Thymus (tissue), 14 donors: ENCODE results near the gene PIK3R5. TPM values are rescaled to one million over a fixed set of nuclear protein-coding genes. Genes with fewer than 3 reads are reported as not detected.

Experiments used
- DNase-seq, 9 donors: peaks; one replicate each; pipeline ENCODE4 v3.0.0-alpha.2; 2013; ENCODE audit warnings: low spot score in 9 of 9, low read depth in 6 of 9, missing footprints in 1 of 9
- H3K27ac ChIP-seq, 2 donors: one replicate each; pipeline ENCODE4 v1.5.1; 2013; ENCODE audit warnings: control low read depth in 1 of 2, low read depth in 1 of 2, low read length in 1 of 2, mild to moderate bottlenecking in 1 of 2, moderate library complexity in 1 of 2
- H3K27me3 ChIP-seq, 2 donors: one replicate each; pipeline ENCODE4 v1.5.1; 2013; ENCODE audit warnings: low read length in 1 of 2; ENCODE audit not compliant: control insufficient read depth in 2 of 2, insufficient read depth in 1 of 2
- H3K36me3 ChIP-seq, 2 donors: one replicate each; pipeline ENCODE4 v1.5.1; 2013; ENCODE audit warnings: low read length in 1 of 2, mild to moderate bottlenecking in 1 of 2, moderate library complexity in 1 of 2; ENCODE audit not compliant: control insufficient read depth in 2 of 2, insufficient read depth in 2 of 2
- H3K4me1 ChIP-seq, 2 donors: one replicate each; pipeline ENCODE4 v1.5.1; 2013; ENCODE audit warnings: low read length in 2 of 2; ENCODE audit not compliant: control insufficient read depth in 2 of 2, insufficient read depth in 2 of 2
- H3K4me3 ChIP-seq, 2 donors: one replicate each; pipeline ENCODE4 v1.5.1; 2013; ENCODE audit warnings: low read length in 2 of 2, control low read depth in 1 of 2, mild to moderate bottlenecking in 1 of 2
- H3K9me3 ChIP-seq, 2 donors: one replicate each; pipeline ENCODE4 v1.5.1; 2013; ENCODE audit warnings: low read length in 1 of 2, mild to moderate bottlenecking in 1 of 2; ENCODE audit not compliant: control insufficient read depth in 2 of 2, insufficient read depth in 1 of 2
- WGBS: extraction: QIAGEN DNeasy Blood & Tissue Kit; methylation state at CpG from one replicate; pipeline ENCODE4 v1.1.7; 2013; 5-methylcytosine and 5-hydroxymethylcytosine counted together
- long read RNA-seq, 10 donors: transcript quantifications; one replicate each; lab custom pipeline, GENCODE V29; 2026
- polyA plus RNA-seq: library from polyadenylated mRNA; stranded (reverse); fragments of 200-250 nt; gene quantifications from one replicate; pipeline ENCODE4 v1.2.3, GENCODE V29; 2013
- total RNA-seq: library from RNA; stranded (reverse); fragments of 120-200 nt; gene quantifications from one replicate; pipeline ENCODE4 v1.2.4, GENCODE V29; 2013
- donor health status: healthy.

The PIK3R5 gene
- 15.2 TPM for total RNA-seq
- polyA plus RNA-seq, result 20.4 TPM
- long read RNA-seq, donor 1, result 0 reads
- long read RNA-seq, donor 2, result 0 reads
- long read RNA-seq, donor 3, full-length matches to known transcripts, result 4 of 4 reads
- long read RNA-seq, donor 3, partial matches to known transcripts, result 0 of 4 reads
- long read RNA-seq, donor 3, other reads (novel, unspliced or antisense), result 0 of 4 reads
- long read RNA-seq, donor 4, result 0 reads
- long read RNA-seq, donor 5, partial matches to known transcripts, result 0 of 1 reads
- long read RNA-seq, donor 5, other reads (novel, unspliced or antisense), result 0 of 1 reads
- long read RNA-seq, donor 6, full-length matches to known transcripts, result 4 of 4 reads
- long read RNA-seq, donor 6, partial matches to known transcripts, result 0 of 4 reads
- long read RNA-seq, donor 6, other reads (novel, unspliced or antisense), result 0 of 4 reads
- long read RNA-seq, donor 7, partial matches to known transcripts, result 0 of 1 reads
- long read RNA-seq, donor 7, other reads (novel, unspliced or antisense), result 0 of 1 reads
- long read RNA-seq, donor 8, full-length matches to known transcripts, result 3 of 3 reads
- long read RNA-seq, donor 8, partial matches to known transcripts, result 0 of 3 reads
- long read RNA-seq, donor 8, other reads (novel, unspliced or antisense), result 0 of 3 reads
- long read RNA-seq, donor 9, result 0 reads
- long read RNA-seq, donor 10, partial matches to known transcripts, result 0 of 1 reads
- long read RNA-seq, donor 10, other reads (novel, unspliced or antisense), result 0 of 1 reads

DNA sequence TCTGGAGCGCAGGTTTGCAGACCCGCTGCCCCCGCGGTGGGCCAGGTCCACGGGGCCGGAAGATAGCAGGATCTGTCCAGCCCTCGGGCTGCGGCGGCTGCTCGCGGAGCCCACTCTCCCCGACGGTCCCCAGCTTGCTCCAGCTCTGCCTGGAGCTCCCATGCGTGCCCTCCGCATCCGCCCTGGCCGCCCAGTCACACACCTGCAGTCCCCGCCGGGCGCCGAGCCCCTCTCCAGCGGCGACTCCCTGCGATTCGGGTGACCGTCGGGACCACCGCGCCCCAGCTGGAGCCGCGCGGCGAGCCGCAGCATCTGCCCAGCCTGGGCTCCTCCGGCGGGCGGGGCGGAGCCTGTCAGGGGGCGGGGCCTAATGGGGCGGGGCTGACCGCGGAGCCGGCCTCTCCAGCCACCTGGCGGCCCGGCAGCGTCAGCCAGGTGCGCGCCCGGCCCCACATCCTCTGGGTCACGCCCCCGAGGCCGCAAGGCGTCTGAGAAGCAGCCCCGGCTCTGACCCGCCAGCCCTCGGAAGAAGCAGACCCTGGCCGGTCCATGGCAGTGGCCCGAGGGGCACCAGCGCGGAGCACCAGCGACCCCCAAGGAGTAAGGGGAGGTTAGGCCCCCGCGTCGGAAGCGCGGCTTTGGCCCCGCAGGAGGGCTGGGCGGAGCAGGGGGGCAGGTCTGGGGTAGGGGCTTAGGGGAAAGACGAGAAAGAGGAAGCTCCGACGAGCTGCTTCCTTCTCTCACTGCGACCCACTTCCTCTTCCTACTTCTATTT is at the start of gene PIK3R5:
PIK3R5 (minus strand) TSS at position 314 of the 775 bp plus-strand sequence. CDS start 54,213 bp downstream, outside the sequence.
- H3K27ac ChIP-seq, result peak within 1 kb of the TSS; percentile 86 to 89
- peak in 7 of 9 donors; percentile 34 to 87 (median 69) for DNase-seq
- peak within 1 kb of the TSS; percentile 66 to 70 for H3K4me3 ChIP-seq
- WGBS, result under 1% methylated on average over 72 of the region's 72 CpGs
- no peaks in the 10 kb centered on the region for H3K36me3 ChIP-seq
- peaks cover 0 to 8% of the 10 kb centered on the region in 2 donors for H3K27me3 ChIP-seq
- H3K9me3 ChIP-seq, result peaks cover 0 to 8% of the 10 kb centered on the region in 2 donors
- H3K4me1 ChIP-seq, result peaks cover 20 to 53% of the 10 kb centered on the region in 2 donors

DNA sequence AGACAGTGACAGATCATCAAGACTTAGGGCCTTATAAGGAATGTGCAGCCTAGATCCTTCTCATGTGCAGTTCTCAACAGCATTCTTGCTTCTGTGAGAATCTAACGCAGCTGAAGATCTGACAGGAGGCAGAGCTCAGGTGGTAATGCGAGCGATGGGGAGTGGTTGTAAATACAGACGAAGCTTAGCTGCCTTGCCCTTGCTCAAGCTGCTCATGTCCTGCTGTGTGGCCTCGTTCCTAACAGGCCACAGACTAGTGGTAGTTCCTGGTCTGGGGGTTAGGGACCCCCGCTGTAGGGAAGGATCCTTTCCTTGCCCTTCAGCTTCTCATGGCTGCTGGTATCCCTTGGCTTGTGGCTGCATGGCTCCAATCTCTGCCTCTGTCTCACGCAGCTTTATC is 45.5 kb upstream of the PIK3R5 start:
- Histone ChIP-seq H3K4me3 (no peak overlapping the region), H3K27ac (no peak overlapping the region), H3K27me3 (peaks cover 23 to 64% of the 10 kb centered on the region in 2 donors), H3K36me3 (no peaks in the 10 kb centered on the region), H3K4me1 (no peaks in the 10 kb centered on the region), H3K9me3 (no peaks in the 10 kb centered on the region)
- WGBS, result 97% methylated on average over 7 of the region's 7 CpGs
- DNase-seq, result no peak

DNA sequence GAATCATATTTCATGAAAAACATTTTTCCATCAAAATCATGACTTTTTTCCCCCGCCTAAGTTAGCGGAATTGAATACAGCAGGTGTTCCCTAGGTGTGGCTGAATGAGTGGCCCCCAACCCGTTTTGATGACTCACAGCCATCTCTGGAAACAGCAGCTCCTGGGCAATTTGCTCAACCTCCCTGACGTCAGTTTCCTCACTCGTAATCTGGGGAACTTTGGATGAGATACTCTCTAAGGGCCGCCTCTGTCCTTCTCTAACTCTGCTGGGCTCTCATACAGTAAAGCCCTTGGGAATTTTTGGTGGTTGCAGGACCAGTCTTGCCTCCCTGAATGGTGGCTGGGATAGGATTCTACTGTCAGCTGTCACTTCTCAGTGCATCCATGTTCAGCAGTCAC is 44.2 kb upstream of the PIK3R5 start:
- Histone ChIP-seq H3K27me3 (peaks cover 34 to 70% of the 10 kb centered on the region in 2 donors), H3K4me3 (no peak overlapping the region), H3K4me1 (no peaks in the 10 kb centered on the region), H3K36me3 (no peaks in the 10 kb centered on the region), H3K27ac (no peak overlapping the region), H3K9me3 (no peaks in the 10 kb centered on the region)
- no peak for DNase-seq
- 81% methylated on average over 6 of the region's 6 CpGs for WGBS

DNA sequence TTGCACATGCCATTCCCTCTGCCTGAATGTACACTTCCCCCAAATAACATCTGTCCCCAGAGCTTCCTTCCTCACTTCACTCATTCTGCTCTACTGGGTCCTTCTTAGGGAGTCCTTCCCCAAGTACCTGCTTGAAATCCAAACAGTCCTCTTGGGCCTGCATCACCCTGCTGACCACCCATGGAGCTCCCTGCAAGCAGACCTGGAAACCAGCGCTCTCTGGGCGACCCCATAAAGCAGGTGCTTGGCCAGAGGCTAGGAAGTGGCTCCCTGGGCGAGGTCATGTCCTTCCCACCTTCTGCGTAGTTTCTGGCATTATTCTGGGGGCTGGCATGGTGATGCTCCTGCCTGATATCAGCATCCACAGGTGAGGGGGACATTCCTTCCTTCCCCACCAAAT is 43.6 kb upstream of the PIK3R5 start:
- Histone ChIP-seq H3K9me3 (peaks cover 0 to under 1% of the 10 kb centered on the region in 2 donors), H3K36me3 (no peaks in the 10 kb centered on the region), H3K27me3 (peaks cover 38 to 74% of the 10 kb centered on the region in 2 donors), H3K27ac (peak overlapping the region in 1 of 2 donors; percentile 31), H3K4me3 (no peak overlapping the region), H3K4me1 (peaks cover 0 to 4% of the 10 kb centered on the region in 2 donors)
- no peak for DNase-seq
- 93% methylated on average over 4 of the region's 4 CpGs for WGBS

DNA sequence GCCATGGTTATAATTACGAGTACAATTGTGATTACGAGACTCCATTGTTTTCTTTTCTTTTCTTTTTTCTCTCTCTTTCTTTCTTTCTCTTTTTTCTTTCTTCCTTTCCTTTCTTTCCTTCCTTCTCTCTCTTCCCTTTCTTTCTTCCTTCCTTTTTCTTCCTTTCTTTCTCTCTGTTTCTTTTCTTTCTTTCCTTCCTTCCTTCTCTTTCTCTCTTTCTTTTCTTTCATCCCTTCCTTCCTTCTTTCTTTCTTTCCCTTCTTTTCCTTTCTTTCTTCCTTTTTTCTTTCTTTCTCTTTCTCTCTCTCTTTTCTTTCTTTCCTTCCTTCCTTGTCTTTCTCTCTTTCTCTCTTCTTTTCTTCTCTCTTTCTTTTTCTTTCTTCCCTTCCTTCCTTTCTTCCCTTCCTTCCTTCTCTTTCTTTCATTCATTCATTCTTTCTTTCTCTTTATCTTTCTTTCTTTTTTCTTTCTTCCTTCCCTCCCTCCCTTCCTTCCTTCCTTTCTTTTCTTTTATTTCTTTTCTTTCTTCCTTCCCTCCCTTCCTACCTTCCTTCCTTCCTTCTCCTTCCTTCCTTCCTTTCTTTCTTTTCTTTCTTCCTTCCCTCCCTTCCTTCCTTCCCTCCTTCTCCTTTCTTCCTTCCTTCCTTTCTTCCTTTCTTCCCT is 41.7 kb upstream of the PIK3R5 start:
- Histone ChIP-seq H3K4me3 (no peak overlapping the region), H3K27ac (no peak overlapping the region), H3K36me3 (no peaks in the 10 kb centered on the region), H3K27me3 (peaks cover 57 to 84% of the 10 kb centered on the region in 2 donors), H3K4me1 (peaks cover 0 to 14% of the 10 kb centered on the region in 2 donors), H3K9me3 (peaks cover 0 to 7% of the 10 kb centered on the region in 2 donors)
- no peak for DNase-seq
- 96% methylated on average over 2 of the region's 2 CpGs for WGBS

- WGBS, result 95% methylated on average over 7 of the region's 7 CpGs
- H3K27me3 ChIP-seq, result peaks cover 66 to 88% of the 10 kb centered on the region in 2 donors
- peaks cover 0 to 7% of the 10 kb centered on the region in 2 donors for H3K9me3 ChIP-seq
- no peak for DNase-seq
- H3K27ac ChIP-seq, result no peak overlapping the region
- no peaks in the 10 kb centered on the region for H3K36me3 ChIP-seq
- H3K4me3 ChIP-seq, result no peak overlapping the region
- peaks cover 0 to 14% of the 10 kb centered on the region in 2 donors for H3K4me1 ChIP-seq
These were observed 40.8 kb upstream of the PIK3R5 start for GRCh38 chr17:9006175-9006767.

- WGBS, result 80% methylated on average over 6 of the region's 6 CpGs
- H3K27me3 ChIP-seq, result peaks cover 70 to 92% of the 10 kb centered on the region in 2 donors
- H3K4me3 ChIP-seq, result no peak overlapping the region
These were observed 39.4 kb upstream of the PIK3R5 start for GRCh38 chr17:9004961-9005285.

More at GRCh38 chr17:9004961-9005285, 39.4 kb upstream of the PIK3R5 start:
- no peak for DNase-seq
- H3K36me3 ChIP-seq, result no peaks in the 10 kb centered on the region
- peaks cover 0 to 14% of the 10 kb centered on the region in 2 donors for H3K4me1 ChIP-seq
- H3K9me3 ChIP-seq, result peaks cover 0 to 7% of the 10 kb centered on the region in 2 donors
- no peak overlapping the region for H3K27ac ChIP-seq
